GM19351 (cell line): ENCODE measurements around the gene ATP2B2.
"Not testable (repeated sequence)": the region's sequence is repeated elsewhere in the genome, so short reads cannot be mapped to it uniquely, and the experiment has no call there.

Source experiments
- ATAC-seq: cut with Tn5 transposase; IDR thresholded peaks from one replicate; pipeline ENCODE4 v1.9.1; 2021; ENCODE audit warnings: mild to moderate bottlenecking, moderate library complexity; ENCODE audit not compliant: unreplicated experiment

Gene ATP2B2

DNA sequence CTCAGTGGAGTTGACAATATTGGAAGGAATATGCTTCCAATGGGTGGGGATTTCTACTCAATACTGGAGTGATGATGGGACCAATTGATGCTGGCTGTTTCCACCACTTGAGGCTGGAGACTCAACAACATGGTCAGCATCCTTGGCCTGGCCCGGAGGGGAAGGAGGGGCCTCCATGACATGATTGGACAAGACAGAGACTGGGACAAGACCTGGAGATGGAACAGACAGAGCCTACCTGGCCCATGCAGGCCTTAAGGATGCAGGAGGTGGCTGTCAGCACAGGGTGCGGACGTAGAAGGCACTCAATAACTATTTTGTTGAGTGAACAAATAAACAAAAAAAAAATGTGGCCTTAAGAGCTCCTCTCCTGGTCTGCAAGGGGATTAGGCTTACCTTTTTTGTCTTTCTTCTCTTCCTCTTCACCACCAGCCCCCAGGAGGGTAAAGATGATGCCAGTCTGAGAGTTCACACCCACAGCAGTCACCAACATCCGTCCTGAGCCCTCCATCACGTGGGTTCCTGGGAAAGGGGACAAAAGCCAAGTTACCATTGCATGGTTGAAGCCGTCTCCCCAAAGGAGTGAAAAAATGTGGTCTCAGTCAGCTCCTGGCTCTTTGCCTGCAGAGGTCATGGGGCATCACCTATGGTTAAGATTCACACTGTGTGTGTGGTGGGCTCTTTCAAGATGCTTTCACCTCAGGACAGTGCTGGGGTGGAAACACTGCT, 117.3 kb downstream of the ATP2B2 start:
- ATAC-seq, result no peak

- no peak for ATAC-seq
Measured at GRCh38 chr3:10386121-10386520, 119.3 kb downstream of the ATP2B2 start.

DNA sequence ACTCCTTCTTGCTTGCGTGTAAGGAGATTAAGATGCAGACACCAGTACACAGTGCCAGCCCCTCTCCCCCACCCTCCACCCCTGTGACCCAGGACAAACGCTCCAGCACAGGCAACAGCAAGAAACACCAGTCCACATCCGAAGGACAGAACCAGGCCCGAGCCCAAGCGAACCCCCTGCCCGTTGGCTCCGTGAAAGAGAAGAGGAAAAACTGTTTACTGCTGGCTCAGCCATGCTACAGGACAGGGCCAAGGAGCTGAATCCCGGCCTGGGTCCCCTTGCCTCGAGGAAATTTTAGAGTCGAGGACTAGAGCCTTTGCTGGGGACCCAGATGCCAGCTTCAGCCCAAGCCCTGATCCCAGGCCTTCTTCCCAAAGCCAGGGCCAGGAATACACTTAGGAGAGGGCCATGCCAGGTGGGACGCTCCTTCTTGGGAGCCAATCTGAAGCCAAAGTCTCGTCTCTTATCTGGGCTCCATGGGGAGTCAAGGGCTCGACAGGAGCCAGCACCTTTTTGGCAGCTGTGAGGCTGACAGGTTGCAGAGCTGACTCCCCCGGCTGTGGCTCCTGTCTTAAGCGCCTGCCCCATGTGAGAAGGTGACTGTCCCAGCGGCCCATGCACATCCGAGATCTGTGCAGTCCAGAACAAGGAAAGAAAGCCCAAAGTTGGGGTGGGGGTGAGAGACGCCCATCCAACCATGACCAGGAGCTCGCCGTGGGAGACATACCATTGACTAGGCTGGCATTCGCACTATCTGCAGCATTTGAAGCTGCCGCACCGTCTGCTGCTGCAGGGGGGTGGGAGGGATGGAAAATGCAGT, 120.6 kb downstream of the ATP2B2 start:
- no peak for ATAC-seq

GRCh38 chr3:10383850-10384248, 121.5 kb downstream of the ATP2B2 start:
- ATAC-seq, result no peak

DNA sequence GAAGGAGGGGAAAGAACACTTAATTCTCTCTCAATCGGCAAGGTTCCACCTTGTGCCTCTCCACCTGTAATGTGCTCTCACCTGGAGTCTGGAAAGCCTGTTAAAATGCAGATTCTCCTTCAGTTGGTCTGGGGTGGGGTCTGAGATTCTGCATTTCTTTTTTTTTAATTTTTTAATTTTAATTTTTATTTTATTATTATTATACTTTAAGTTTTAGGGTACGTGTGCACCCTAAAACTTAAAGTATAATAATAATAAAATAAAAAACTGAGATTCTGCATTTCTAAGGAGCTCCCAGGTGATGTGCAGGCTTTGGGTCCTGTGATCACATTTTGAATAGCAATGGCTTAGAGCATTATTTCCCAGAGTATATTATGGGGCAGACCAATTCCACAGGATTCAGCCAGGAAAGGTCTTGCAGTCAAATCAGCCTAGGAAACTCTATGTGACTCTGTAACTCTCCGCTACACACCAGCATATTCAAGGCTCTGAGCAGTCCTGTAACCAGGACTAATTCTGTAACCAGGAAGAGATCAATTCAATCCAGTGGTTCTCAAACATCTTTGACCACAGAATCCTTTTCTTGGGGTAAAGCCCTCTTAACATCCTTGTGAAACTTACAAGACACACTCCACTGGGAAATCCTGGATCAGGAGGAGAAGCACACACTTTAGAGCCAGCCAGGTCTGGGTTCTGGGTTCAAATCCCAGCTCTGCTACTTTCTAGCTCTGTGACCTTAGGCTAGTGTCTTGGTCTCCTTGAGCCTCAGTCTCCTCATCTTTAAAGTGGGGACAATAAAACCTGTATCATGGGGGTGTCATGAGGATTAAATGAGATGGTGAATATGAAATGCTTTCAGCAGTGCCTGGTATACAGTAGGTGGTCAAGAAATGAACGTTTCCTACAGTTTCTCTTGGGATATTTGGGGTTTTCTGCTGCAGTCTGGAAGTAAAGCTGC, 122.2 kb downstream of the ATP2B2 start:
- no peak for ATAC-seq

DNA sequence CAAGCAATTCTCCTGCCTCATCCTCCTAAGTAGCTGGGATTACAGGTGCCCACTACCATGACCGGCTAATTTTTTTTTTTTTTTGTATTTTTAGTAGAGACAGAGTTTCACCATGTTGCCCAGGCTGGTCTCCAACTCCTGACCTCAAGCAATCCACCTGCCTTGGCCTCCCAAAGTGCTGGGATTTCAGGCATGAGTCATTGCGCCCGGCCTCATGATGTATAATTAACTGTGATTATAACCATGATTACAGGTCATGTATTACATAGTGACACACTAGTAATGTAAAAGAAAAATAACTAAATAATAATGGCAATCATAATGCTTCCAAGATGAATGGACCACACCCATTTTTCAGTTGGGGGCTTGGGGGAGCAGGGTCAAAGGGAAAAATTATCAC, 122.9 kb downstream of the ATP2B2 start:
- not testable (repeated sequence) for ATAC-seq

GRCh38 chr3:10381336-10381735, 124.0 kb downstream of the ATP2B2 start:
- ATAC-seq, result no peak

DNA sequence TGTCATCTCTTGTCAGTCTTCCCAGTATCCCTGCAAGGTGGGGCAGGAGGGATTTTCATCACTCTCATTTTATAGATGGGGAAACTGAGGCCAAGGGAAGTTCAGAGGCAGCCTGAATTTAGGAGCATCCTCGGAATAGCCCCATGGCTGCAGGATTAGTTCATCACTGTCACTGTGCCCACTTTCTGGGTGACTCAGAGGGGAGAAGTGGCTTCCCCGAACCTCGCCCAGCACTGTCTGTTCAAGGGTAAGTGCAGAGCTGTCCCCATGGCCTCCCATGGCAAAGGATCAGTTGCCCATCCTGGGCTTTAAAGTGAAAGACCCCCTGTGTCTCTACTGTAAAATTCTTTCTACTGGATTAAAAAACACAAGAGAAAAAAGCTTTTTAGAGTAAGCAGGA, 124.5 kb downstream of the ATP2B2 start:
- no peak for ATAC-seq

DNA sequence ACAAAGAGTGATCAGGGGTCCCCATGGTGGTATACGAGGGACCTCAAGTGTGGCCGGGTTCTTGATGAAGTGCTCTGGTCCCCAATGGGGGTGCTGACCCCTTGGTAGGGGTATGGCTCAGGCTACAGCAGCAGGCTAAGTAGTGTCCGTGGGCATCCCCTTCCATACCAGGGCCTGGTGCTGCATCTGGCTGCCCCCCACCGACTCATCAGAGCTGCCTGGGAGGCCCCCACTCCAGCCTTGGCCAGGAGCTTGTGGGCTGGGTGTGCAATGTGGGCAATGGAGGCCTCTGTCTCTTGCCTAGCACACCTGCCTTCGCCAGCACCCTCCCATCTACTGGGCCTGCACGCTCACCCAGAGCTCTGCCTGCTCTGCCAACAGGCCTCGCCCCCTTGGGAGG, 125.4 kb downstream of the ATP2B2 start:
- no peak for ATAC-seq

- ATAC-seq, result no peak
Measured at GRCh38 chr3:10379161-10379560, 126.2 kb downstream of the ATP2B2 start.

DNA sequence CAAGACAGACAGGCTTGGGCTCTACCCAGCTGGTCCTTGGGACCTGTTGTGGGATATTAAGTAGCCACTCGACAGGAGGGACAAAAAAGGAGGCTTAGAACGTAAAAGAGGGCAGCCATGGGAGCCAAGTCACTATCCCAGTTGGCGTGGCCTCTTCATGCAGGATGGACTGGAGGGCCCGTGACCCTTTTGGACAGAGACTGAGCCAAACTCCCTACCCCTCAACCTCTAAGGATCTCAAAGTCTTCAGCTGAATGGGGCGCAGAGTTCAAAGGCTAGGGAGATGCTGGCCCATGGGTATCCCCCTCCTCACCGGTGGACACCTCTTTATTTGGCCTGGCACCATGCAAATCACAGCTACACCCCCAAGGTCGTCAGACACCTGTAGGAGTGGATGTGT, 126.6 kb downstream of the ATP2B2 start:
- ATAC-seq, result no peak

DNA sequence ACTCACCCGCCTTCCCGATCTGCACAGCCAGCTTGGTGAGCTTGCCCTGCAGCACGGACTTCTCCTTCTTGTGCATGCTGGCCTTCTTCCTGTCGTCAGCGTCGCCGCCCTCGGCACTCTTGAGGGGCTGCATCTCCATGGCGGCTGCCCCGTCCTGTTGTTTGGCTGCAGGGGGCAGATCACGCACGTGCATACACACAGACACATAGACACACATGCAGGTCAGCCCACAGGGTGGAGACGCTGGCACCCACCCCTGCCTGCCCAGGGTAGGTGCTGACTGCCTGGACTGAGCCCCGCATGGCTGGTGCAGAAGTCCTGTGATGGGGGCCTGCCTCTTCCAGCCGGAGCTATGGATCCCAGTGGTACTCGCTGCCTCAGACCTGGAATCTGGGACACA, 127.1 kb downstream of the ATP2B2 start:
- ATAC-seq, result no peak

GRCh38 chr3:10377148-10377725, 128.1 kb downstream of the ATP2B2 start:
- no peak for ATAC-seq

GRCh38 chr3:10376353-10376752, 129.0 kb downstream of the ATP2B2 start:
- ATAC-seq, result no peak

GRCh38 chr3:10375296-10376053, 129.9 kb downstream of the ATP2B2 start:
- ATAC-seq, result no peak

DNA sequence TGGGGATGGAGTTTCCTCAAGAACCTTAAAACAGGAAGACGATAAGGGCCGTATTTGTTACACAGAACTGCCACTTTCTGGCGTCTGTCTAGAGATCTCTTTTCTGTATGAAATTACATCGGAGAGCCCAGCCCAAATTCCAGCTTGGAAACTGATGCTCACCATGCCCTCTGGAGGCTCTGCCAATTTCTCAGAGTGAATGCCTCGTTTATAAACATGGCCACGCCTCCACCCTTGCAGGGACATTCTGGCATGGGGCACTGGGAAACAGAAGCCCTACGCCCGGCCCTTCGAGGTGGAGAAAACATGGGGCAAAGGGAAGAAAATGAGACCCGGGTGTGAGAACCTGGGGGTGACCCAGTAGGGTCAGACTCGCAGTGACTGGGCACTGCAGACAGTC, 131.1 kb downstream of the ATP2B2 start:
- no peak for ATAC-seq

DNA sequence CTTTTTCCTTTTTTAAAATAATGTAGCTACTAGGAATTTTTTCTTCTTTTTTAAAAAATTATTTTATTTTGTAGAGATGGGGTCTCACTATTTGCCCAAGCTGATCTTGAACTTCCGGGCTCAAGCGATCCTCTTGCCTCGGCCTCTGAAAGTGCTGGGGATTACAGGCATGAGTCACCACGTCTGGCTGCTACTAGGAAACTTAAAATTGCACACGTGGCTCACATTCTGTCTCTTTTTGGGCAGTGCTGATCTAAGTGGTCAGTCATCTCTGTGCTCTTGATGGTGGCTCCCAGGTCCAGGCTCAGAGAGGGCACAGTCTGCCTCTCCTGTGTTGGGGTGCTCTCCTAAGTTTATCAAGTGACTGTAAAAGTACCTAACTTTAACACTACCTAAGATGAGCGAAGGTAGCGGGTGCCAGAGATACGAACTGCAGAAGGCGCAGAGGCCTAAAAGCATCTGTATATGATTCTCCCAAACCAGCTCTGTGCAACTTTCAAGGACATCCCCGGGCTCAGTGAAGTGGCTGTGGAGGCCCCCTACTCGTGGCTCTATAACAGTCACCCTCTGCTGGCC, 131.6 kb downstream of the ATP2B2 start:
- no peak for ATAC-seq

DNA sequence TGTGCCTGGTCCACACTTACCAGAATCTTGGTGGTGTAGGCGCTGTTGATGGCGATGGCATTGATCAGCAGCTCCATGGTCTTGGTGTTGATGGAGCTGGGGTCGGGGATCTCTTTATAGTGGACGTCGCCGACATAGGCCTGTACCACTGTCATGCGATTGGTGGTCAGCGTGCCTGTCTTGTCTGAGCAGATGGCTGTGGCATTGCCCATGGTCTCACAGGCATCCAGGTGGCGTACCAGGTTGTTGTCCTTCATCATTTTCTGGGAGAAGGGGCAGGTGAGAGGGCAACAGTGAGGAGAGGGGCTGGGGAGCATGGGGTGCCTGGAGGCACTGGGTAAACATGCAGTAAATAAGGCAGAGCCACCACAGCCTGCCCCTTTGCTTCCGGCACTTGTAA, 133.6 kb downstream of the ATP2B2 start:
- ATAC-seq, result no peak

DNA sequence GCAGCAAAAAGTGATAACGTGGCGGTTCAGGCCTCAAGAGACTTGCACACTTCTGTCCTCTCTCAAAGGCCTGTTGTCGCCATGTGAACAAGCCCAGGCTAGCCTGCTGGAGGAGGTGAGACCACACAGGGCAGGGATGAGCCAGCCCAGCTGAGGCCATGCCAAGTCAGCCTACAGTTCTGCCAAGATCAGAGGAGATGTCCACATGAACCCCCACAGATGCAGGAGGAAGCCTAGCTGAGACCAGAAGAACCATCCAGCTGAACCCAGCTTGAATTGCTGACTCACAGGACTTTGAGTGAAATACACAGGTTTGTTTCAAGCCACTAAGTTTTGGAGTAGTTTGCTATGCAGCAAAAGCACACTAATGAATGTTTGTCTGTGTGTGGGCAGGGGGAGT, 134.2 kb downstream of the ATP2B2 start:
- ATAC-seq, result no peak

DNA sequence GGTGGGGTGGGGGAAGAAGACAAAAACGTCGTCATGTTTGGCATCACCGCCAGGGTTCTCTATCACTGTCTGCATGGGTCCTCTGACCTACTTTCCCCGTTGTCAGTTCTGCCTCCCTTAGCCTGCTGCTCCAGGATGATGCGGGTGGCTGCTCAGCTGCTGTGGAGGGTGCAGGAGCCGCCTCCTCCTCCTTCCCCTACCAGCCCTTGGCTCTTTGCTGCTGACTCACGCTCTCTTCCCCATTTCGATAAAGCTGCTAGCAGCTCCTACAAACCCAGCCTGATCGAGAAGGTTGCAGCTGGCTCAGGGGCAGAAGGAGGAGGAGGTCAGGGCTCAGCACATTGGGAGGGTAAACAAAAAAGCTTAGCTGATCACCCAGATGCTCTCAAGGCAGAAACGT, 135.0 kb downstream of the ATP2B2 start:
- no peak for ATAC-seq
